ENCODE data around the gene PRDX5.

The PRDX5 gene

GRCh38 chr11:64317961-64318765 lies at the start of gene PRDX5:
Gene PRDX5 (plus strand): TSS chr11:64318121. CDS start chr11:64318216, 95 bp downstream.
- DNase-seq = peak; percentile 94

GRCh38 chr11:64268893-64269539 lies 48.9 kb upstream of the PRDX5 start:
- DNase-seq = no peak

GRCh38 chr11:64269540-64270220 lies 48.2 kb upstream of the PRDX5 start:
- DNase-seq = peak; percentile 99

GRCh38 chr11:64275031-64275800 lies 42.7 kb upstream of the PRDX5 start:
- no peak for DNase-seq

- DNase-seq = no peak
These were observed 42.1 kb upstream of the PRDX5 start for GRCh38 chr11:64275841-64276240.

GRCh38 chr11:64276653-64277431 lies 41.1 kb upstream of the PRDX5 start:
- no peak for DNase-seq

- no peak for DNase-seq
These were observed 39.2 kb upstream of the PRDX5 start for GRCh38 chr11:64278576-64279190.

- DNase-seq = no peak
These were observed 35.8 kb upstream of the PRDX5 start for GRCh38 chr11:64281957-64282770.

GRCh38 chr11:64283092-64283491 lies 34.8 kb upstream of the PRDX5 start:
- DNase-seq = no peak

- peak; percentile 86 for DNase-seq
These were observed 33.6 kb upstream of the PRDX5 start, which contains the start of gene BAD for GRCh38 chr11:64284048-64284961. Gene BAD (minus strand): TSS chr11:64284665. CDS start chr11:64284368, 297 bp downstream.

GRCh38 chr11:64284962-64285884 lies 32.7 kb upstream of the PRDX5 start, which contains the start of gene GPR137:
Gene GPR137 (plus strand): TSS chr11:64285848. CDS start chr11:64286525, 677 bp downstream.
- peak; percentile 43 for DNase-seq

- no peak for DNase-seq
These were observed 31.8 kb upstream of the PRDX5 start for GRCh38 chr11:64285885-64286800.

GRCh38 chr11:64286801-64287159 lies 31.1 kb upstream of the PRDX5 start:
- no peak for DNase-seq

GRCh38 chr11:64287676-64288352 lies 30.1 kb upstream of the PRDX5 start:
- no peak for DNase-seq

- DNase-seq = no peak
These were observed 29.6 kb upstream of the PRDX5 start for GRCh38 chr11:64288353-64288750.

GRCh38 chr11:64289002-64289564 lies 28.8 kb upstream of the PRDX5 start:
- no peak for DNase-seq

All from amniotic stem cell (primary cell).